Right renal pelvis (tissue), 4 donors: Measurements from ENCODE around the gene ABAT. TPM values are rescaled to one million over a fixed set of nuclear protein-coding genes. Genes with fewer than 3 reads are reported as not detected.
"Not testable (repeated sequence)": the region's sequence is repeated elsewhere in the genome, so short reads cannot be mapped to it uniquely, and the experiment has no call there.

ENCODE experiments used
- DNase-seq, 4 donors: peaks; one replicate each; pipeline ENCODE4 v3.0.0-alpha.2; 2013; ENCODE audit warnings: low read depth in 4 of 4, low spot score in 3 of 4, missing footprints in 1 of 4
- polyA plus RNA-seq, 4 donors: library from polyadenylated mRNA; unstranded; fragments of 120-200 nt; gene quantifications; one replicate each; pipeline ENCODE4 v1.2.1, GENCODE V29; 2013; ENCODE audit not compliant: insufficient read length in 4 of 4

Gene ABAT
- polyA plus RNA-seq, 4 donors: 55.1 to 88.3 (median 60.6) TPM

DNA sequence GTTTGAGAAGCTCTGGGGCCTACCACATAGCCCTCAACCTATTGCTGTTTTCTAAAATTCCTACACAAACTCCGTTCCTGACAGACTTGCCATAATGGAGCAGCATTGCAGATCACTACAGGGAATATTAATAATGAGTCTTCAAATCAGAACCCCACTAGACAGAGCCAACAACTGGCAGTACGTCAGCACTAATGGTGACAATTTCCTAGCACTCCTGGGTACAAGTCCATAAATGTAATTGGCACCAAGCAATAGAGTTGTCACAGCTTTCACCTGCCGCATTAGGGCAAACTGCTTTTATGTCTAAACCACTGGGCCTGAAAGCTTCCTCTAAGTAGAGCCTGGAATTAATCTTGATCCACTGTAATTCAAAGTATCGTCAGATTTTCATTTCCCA is 25.5 kb upstream of the ABAT start:
- no peak for DNase-seq

DNA sequence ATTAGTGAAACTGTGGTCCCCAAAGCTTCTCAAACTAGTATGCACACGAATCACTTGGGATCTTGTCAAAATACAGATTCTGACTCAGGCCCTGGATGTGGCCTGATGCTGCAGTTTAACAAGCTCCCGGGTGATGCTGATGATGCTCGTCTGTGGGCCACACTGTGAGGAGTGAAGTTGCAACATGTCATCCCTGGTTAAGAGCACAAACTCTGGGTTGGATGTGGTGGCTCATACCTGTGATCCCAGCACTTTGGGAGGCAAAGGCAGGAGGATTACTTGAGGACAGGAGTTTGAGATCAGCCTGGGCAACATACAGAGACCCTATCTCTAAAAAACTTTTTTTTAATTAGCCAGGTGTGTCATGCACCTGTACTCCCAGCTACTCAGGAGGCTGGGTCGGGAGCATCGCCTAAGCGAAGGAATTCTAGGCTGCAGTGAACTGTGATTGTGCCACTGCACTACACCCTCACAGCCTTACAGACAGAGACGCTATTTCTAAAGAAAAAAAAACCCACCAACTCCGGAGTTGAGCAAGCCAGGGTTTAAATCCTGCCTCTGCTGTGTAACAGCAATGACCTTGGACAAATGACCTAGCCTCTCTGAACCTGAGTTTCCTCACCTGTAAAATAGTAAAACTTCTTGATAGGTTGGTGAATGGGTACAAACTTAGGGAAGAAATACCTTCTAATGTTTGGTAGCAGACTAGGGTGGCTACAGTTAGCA is 24.4 kb upstream of the ABAT start:
- DNase-seq: no peak

DNA sequence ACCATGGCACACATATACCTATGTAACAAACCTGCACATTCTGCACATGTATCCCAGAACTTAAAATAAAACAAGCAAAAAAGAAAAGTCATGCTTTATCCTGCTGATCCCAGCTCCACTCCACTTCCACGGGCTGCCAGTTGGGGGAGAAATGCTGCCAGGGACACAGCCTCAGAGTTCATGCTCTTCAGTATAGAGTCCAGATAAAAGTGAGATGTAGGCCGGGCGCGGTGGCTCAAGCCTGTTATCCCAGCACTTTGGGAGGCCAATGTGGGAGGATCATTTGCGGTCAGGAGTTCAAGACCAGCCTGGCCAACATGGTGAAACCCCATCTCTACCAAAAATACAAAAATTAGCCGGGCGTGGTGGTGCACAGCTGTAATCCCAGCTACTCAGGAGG is 22.5 kb upstream of the ABAT start:
- DNase-seq: not testable (repeated sequence)

- DNase-seq: no peak
Observed at GRCh38 chr16:8655184-8655717, 19.2 kb upstream of the ABAT start.

GRCh38 chr16:8656376-8656775 is 18.0 kb upstream of the ABAT start:
- DNase-seq: no peak

DNA sequence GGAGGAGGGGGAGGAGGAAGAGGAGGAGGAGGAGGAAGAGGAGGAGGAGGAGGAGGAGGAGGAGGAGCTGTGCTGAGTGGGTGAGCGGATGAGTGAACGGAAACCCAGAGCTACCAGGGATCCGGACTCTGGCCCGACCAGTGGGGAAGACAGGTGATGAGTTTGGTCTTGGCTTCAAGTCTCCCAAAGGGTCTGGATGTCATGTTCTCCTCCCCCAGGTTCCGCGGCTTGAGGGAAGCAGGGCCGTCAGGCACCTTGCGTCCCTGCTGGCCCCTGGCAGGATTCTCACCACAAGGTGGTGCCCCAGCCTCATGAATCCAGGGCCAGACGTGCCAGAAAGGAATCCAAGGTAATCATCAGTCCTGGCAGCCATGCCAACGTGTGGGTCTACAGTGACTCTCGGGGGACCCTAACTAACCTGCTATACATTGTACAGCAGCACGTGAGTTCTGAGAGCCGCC is 13.5 kb upstream of the ABAT start:
- DNase-seq: peak; percentile 29 to 67 (median 46)

DNA sequence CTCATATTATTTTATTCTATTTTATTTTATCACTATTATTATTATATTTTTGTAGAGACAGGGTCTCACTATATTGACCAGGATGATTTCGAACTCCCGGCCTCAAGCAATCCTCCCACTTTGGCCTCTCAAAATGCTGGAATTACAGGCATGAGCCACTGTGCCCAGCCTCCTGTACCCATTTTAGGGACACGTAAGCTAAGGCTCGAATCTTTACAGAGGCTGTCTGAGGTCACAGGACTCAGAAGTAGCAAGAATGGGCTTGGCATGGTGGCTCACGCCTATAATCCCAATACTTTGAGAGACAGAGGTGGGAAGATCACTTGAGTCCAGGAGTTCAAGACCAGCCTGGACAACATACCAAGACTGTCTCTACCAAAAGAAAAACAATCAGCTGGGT is 12.7 kb upstream of the ABAT start:
- no peak for DNase-seq

DNA sequence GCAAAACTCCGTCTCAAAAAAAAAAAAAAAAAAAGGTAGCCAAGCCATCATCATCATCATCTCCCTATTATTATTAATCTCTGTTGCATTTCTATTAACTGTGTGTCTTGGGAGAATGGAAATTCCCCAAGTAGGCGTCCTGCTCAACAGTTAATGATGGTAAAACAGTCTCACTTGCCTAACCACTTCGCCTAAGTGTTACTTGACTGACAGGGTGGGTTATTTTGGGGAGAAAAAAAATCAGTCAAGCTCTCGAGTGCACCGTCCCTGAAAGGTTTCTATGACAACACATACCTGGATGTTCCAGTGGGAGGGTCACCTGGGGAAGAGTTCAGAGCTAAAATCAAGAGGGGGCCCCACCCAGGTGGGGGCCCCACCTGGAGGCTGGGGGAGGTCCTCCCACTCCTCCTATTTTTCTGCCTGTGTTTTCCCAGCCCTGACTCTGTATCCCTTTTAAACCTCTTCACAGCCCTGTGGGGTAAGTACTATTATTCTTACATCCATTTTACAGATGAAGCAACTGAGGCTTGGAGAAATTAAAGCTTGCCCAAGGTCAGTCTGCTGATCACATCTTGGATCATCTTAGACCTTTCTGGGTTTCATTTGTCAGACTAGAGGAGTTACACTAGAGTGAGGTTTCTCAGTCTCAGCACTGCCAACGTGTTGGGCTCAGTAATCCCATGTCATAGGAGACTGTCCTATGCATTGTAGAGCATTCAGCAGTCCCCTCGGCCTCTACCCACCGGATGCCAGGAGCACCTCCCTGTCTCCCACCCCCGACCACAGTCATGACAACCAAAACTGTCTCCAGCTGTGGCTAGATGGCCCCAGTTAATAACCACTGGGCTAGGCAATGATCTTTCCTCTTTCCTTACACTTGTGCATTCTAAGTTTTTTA is 11.0 kb upstream of the ABAT start:
- no peak for DNase-seq

- no peak for DNase-seq
Observed at GRCh38 chr16:8665529-8665928, 8.9 kb upstream of the ABAT start.

DNA sequence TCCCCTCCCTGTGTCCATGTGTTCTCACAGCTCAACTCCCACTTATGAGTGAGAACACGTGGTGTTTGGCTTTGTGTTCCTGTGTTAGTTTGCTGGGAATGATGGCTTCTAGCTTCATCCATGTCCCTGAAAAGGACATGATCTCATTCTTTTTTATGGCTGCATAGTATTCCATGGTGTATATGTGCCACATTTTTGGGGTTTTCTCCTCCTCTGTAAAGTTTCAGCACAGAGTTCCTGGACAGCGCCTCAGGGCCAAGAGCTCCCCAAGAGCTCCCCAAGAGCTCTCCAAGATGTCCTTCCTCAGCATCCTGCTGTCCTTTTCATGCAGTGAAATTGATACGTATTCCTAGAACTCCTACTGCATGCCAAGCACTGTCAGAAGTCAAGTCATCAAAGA is 6.9 kb upstream of the ABAT start:
- DNase-seq: no peak

DNA sequence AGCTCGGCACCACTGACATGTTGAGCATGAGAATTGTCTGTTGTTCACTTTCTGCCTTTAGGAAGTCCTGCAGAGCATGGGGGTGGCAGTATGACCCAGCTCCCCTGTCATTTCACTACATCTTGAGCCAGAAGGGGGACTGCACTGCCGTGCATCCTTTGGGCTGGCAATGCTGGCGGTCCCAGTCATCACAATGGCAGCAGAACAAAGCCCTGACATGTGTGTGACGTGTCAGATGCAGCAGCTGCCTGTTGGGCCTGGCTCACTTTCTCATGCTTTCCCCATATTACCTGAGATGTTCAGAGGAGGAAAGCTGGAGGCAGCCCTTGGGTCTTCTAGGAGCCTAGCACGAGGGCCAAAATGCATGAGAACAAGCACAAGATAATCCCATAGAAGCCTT is 6.3 kb upstream of the ABAT start:
- DNase-seq: no peak

DNA sequence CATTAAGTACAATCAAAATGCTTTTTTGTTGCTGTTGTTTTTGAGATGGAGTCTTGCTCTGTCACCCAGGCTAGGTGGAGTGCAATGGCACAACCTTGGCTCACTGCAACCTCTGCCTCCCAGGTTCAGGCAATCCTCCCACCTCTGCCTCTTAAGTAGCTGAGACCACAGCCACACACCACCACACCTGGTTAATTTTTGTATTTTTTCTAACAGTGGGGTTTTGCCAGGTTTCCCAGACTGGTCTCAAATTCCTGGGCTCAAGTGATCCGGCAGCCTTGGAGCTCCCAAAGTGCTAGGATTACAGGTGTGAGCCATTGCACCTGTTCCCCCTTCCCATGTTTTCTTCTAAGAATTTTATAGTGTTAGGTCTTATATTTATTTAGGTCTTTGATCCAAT is 4.9 kb upstream of the ABAT start:
- DNase-seq: no peak

DNA sequence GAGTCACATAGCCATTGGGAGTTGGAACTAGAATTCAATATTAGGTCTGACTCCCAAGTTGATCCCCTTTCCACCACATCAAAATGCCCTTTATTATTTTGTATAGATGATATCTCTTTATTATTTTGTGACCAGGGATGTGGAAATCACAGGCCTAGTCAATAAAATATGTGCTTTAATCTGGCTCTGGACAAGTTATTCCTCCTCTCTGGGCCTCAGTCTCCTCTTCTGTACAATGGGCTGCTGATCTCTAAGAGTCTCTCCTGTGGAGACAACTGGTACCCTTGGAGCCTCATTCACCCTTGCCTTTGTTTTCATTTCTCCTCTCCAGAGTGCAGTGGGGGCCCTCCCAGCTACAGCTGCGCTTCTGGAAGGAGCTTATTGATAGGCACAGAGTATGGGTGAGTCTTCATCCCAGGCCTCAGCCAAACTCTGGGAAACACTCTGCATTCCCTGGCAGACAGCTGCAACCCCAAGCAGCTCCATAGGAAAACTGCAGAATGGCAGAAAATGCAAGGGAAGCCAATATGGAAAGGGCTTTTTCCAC is 4.3 kb upstream of the ABAT start:
- DNase-seq: no peak

DNA sequence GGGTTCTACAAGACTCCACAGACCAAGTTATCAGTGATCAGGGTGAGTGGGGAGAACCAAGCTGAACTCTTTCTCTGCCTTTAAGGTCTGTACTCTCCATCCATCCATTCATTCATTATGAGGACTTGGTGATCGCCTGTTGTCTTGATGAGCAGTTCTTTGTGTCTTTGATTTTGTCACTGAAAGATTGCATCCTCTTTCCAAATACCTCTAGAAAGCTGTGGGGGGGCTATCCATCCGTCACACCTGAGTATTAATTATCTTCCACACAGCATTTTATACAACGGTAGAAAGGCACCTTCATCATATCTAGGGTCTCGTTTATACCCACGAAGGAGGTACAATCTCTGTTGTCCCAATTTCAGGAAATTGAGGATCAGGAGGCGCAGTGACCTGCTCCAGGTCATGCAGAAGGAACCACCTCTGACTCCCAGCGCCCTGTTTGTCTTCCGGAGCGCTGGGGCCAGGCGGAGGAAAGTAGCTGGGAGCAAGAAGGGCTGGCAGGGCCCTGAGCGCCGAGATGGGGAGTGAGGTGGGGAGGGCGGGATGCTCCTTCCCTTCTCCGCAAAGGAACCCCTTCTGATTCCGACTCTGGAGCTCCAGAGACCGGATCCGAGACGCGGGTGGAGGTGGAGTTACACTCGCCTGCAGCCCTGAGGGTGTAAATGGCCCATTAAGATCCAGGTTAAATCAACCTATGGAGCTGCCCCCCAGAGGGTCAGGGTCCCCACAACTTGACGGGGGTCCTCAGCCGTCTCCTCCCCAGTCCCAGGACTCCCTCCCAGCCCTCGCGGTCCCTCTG is 605 bp upstream of the ABAT start:
- DNase-seq: no peak

DNA sequence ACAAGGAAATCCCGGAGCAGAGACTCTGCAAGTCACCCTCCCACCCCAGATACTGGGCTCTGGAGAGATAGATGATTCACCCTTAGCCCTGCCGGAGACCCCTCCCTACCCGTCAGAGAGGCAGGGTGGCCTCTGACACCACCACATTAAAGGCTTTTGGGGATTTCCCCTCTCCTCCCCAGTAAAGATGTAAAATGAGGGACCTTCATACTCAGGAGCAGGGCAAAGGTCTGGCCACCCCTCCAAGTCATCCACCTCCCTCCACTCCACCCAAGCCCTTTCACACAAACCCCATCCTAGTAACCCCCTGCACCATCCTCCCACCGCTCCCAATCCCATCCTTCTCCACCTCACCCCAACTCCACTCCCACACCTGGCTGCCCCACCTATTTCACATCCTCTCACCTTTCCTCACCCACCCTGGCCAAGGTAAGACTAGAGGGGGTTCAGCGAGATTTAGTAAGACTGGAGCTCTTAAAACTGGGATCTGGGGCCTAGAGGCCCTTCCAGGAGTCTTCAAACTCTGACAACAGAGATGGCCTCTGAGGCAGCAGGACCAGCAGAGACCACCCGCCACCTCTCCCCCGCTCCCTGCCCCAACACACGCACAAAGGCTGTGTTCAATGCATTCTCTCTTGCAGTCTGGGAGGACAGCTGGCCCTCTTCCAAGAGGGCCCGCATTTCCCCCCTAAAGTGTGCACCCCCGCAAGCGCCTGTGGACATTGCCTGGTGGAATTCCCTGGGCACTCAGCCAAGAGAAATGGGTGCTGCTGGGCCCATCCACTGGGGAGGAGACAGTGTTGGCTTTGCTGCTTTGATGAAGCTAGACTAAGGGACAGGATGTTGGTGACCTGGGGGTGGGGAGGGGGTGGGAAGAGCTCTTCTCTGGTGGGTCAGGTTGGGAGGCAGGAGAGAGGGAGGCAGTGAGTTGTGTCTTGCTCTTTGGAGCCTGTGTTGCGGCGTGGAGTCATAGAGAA is 1.1 kb downstream of the ABAT start:
- DNase-seq: no peak

GRCh38 chr16:8676160-8676547 is 1.7 kb downstream of the ABAT start:
- DNase-seq: no peak

DNA sequence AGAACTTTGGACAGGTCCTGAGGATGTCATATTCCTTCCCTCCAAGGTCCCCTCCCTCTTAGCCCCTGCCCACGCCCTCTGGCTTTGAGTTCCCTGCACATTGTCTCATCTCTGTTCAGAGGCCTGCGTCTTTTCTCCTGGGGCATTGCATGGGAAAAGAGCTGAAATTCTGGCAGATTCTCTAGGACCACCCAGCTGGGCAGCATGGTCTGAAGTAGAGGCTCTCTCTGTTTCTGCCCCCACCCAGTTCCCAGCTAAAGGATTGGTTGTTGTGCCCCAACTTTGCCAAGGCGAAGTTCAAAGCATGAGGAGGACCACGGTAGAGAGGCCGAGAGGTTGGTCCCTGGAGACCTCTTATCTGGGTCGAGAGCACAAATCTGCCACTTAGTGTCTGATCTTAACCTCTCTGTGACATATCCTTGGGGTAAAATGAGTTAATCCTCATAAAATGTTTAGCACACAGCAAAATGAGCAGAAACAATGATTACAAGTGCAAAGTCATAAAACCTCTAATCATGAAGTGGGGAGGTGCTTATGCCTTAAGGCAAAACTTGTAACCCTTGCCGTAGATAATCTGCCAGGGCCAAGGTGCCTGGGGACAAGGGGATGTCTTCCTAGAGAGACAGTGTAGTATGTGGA is 2.4 kb downstream of the ABAT start:
- no peak for DNase-seq

DNA sequence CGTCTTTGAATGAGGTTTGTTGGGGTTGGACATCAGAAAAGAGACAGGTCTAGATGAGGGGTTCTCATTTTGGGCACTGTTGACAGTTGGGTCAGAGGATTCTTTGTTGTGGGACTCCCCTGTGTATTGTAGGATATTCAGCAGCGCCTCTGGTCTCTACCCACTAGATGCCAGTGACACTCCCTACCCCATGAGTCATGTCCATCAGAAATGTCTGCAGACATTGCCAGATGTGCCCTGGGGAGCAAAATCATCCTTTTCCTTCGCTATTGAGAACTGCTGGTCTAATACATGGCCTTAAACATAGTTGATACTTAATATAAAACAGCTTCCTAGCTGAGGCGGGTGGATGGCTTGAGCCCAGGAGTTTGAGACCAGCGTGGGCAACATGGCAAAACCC is 3.1 kb downstream of the ABAT start:
- no peak for DNase-seq
